HG02852 (cell line): ENCODE data around the gene RNF151.

Experiments
- ATAC-seq: cut with Tn5 transposase; IDR thresholded peaks from one replicate; pipeline ENCODE4 v1.9.1; 2021; ENCODE audit warnings: mild to moderate bottlenecking, moderate library complexity; ENCODE audit not compliant: unreplicated experiment

The RNF151 gene

DNA sequence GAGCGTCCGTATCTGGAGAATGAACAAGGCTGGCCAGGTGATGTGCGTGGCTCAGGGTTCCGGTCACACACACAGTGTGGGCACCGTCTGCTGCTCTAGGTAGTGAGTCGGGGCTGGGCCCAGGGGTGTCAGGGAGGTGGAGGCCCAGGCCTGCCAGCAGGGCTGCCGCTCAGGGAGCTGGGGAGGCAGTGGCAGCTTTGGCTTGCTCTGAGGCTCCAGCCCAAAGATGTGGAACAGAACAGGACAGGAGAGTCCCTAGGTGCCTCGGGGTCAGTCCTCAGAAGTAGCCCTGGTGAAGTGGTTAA lies 9.5 kb downstream of the RNF151 start:
- ATAC-seq: no peak

DNA sequence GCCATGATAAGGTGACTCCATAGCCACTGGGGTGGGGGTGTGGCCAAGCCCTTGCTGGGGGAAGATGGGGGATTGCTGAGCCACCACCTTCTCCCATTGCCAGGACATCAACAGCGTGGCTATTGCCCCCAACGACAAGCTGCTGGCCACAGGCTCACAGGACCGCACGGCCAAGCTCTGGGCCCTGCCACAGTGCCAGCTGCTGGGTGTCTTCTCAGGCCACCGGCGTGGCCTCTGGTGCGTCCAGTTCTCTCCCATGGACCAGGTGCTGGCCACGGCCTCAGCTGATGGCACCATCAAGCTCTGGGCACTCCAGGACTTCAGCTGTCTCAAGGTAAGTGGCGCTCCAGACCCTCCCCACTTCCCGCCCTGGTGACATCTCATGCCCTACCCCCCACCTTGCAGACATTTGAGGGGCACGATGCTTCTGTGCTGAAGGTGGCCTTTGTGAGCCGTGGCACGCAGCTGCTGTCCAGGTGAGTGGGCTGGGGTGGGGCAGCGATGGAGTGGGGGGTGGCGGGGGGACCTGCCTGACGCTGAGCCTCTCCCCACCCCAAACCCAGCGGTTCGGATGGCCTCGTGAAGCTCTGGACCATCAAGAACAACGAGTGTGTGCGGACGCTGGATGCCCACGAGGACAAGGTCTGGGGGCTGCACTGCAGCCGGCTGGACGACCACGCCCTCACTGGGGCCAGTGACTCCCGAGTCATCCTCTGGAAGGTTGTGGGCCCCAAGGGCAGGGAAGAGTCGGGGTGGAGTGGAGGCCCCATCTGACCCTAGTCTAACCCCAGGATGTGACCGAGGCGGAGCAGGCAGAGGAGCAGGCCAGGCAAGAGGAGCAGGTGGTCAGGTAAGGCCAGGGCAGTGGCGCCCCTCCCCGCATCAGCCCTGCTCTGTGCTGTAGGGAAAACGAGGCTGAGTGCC lies 10.6 kb downstream of the RNF151 start:
- ATAC-seq: no peak

DNA sequence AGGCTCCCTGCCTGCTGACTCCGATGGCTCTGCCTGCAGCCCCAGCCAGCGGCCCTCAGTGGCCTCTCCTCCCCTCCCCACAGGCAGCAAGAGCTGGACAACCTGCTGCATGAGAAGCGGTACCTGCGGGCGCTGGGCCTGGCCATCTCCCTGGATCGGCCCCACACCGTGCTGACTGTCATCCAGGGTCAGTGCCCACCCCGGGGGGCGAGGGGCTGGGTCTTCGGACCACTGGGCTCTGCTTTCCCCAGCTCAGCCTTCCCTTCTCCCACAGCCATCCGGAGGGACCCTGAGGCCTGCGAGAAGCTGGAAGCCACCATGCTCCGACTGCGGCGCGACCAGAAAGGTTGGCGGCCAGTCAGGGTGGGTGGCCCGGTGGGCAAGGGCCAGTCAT lies 11.2 kb downstream of the RNF151 start:
- ATAC-seq: no peak

DNA sequence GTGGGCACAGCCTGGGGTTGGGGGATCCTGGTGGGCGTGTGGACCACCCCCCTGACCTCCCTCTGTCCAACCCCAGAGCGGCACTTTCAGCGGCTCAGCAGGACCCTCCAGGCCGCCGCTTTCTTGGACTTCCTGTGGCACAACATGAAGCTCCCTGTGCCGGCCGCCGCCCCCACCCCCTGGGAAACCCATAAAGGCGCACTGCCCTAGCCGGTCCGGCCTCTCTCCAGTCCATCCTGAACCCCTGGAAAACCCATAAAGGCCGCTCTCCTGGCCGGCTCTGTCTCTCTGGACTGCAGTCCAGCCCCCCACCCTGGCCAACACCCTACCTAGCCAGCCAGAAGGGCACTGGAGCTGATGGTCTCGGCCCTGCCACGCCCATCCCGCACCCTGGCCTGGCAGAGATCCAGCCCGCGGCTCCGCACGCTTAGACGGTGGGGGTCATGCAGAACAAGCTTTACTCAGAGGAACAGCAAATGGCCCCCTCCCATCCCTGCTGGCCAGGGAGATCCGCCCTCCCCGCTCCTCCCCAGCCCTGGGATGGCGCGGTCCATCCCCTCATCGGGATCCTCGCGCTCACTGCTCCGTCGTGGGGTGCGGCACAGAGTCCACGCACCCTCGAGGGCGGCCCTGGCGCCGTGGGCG lies 11.9 kb downstream of the RNF151 start:
- ATAC-seq: no peak

DNA sequence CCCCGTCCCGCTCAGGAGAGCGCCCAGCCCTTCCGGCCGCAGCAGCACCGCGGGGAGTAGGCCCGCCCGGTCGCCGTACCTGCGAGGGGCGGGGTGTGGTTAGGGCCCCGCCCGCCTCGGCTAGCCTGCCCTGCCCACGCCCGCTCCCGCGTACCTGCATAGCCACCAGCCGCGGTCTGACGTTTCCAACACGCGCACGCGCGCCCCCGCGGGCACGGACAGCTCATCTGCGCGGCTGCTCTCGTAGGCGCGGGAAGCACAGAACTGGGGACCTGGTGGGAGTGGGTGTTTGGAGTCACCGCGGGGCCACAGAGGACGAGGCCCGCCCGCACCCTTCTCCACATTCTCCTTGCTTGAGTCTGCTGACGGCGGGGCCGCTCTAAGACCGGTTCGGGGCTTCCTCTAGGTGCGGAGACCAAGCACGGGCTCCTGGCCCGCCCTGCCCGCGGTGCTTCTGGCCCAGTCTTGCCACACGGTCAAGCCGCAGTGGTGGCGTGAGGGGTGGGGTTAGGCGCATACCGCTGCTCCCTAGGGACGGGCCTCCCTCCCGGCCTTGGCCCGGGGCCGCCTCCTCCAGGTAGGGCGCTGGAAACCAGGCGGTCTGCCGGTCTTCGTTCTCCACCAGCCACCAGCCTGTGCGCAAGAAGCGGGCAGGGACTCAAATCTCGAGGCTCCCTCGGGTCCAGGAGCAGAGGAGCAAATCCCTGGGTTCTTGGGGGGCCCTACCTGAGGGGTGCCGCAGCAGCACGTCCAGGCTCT lies 12.8 kb downstream of the RNF151 start:
- no peak for ATAC-seq

DNA sequence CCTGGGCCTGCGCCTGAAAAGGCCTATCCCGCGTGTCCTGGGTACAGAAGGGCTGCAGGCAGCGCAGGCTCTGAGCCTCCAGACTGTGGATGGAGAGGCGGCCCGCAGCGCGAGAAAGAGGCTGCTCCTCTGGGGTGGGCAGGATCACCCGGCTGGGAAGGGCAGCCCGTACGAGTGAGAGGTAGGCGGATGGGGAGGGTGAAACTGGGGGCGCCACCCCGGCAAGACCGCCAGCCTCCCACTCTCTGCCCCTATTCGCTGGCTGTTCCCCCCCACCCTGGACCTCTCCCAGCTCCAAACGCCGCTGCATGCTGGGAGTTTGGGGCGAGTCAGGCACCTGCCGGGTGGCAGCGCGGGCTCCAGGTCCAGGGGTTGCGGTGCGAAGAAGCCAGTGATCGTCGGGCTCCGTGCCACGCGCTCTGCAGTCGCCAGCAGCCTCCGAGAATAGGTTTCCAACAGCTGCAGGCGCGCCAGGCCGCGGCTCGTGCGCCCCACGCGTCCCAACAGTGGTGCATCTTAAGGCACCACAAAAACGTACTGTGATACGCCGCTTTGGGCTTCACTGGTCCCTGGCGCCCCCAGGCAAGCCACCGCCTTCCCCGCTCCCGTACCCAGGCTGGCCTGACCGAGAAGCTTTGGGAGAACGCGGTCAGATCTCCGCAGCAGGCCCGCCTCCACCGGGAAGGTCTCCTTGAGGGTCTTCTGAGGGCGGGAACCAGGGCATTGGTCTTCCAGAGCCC lies 13.5 kb downstream of the RNF151 start:
- no peak for ATAC-seq

DNA sequence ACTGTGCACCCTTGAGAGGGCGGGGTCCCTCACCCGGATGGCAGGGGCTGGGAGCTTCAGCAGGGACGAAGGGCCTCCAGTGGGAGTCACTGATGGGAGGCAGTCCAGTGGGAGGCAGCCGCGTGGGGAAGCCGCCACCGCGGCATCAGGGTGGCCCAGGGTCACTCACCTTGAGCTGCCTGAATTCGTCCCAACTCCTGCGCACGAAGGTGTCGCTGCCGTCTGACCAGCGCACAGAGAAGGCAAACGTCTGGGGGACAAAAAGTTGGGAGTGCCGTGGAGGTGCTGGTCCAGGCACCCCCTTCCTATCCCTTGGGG lies 14.1 kb downstream of the RNF151 start:
- no peak for ATAC-seq

DNA sequence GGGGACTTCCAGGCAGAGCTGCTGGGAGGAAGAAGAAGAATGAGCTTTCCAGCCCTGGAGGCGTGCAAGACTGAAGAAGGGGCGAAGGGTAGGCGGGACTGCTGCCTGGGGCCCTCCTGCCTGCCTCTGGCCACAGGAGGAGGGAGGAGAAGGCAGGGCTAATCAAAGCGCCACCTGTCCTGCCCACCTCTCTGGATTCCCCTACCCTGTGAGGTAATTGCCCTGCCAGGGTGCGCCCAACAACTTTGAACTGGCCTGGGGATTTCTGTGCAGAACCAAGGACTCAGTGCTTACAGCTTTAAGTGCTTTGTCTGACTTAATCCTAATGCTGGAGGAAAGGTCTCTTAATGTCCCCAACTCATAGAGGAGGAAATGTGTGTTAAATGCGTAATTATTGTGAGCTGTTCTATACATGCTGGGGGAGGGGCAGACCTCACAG lies 14.8 kb downstream of the RNF151 start, which contains the start of gene NOXO1:
Gene NOXO1 (minus strand): TSS at position 72 of the 439 bp plus-strand sequence. CDS start 290 bp downstream, outside the sequence.
- ATAC-seq: no peak

DNA sequence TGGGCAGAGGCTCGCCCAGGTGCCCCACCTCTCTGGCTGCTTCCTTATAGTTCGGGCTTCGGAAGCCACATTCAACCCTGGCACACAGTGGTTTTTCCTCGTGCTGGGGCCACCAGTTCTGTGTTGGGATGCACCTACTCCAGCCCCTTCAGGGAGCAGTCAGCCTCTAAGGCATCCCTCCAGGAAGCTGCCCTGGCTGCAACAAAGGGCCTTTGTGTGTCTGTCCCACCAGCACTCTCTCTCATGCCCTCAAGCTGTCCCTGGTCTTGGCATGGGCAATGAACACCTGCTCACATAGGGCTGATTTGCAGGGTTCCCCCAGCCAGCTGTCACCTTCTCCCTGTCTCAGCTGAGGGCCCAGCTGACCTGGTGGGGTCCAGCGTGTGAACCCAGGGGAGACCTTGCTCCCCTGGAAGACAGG lies 15.4 kb downstream of the RNF151 start:
- ATAC-seq: no peak

DNA sequence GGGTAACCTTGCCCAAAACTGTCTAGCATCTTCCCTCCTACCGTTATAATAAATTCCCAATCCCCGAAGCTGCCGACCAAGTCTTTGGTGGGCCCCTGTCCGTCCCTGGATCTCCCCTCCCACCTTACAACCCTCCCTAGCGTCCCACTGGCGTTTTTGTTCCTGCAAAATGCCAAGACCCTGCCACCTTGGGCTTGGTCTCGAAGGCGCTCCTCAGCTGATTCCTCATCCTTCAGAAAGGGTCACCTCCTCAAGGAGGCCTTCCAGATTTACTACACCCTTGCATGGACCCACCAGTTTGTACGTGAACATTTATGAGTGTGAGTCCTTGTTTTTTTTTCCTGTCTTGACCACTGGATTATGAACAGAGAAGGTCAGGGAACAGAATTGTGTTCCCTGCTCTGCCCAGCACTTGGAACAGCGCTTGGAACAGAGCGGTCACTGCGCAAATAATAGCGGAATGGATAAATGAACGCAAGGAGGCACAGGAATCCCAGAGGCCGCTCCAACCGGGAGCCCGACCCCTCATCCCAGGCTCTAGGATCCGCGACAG lies 16.4 kb downstream of the RNF151 start:
- no peak for ATAC-seq

DNA sequence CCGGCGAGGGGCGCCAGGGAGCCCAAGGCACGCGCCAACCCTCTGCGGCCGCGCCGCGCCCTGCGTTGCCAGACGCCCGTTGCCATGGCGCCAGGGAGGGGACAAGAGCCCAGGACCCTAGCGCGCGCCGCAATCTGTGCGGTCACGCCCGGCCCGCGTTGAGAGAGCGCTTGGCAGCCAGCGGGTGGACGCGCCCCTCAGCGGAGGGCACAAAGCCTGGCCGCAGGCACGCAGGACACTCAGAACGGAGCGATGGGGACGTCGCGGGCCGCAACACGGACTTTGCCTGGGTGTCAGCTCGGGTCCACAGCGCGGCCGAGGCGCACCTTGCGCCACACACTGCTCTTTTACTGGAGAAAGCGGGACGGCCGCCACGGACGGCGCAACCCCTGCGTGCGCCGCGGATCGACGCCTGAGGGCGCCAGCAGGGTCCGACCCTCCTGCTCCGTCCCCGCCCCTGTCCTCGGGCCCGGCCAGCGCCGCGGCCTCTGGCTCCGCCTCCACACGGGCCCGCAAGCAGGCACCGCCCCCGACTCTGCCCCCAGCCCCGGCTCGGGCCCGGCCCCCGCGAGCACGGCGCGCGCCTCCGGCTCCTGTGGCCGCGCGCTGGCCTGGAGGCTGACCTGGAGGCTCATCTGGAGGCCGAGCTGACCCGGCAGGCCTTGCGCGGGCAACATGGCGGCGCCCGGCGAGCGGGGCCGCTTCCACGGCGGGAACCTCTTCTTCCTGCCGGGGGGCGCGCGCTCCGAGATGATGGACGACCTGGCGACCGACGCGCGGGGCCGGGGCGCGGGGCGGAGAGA lies 17.1 kb downstream of the RNF151 start, which contains the start of gene GFER:
Gene GFER (plus strand): TSS at position 650 of the 803 bp plus-strand sequence. CDS start 26 bp downstream, at position 676.
- peak; percentile 62 for ATAC-seq

DNA sequence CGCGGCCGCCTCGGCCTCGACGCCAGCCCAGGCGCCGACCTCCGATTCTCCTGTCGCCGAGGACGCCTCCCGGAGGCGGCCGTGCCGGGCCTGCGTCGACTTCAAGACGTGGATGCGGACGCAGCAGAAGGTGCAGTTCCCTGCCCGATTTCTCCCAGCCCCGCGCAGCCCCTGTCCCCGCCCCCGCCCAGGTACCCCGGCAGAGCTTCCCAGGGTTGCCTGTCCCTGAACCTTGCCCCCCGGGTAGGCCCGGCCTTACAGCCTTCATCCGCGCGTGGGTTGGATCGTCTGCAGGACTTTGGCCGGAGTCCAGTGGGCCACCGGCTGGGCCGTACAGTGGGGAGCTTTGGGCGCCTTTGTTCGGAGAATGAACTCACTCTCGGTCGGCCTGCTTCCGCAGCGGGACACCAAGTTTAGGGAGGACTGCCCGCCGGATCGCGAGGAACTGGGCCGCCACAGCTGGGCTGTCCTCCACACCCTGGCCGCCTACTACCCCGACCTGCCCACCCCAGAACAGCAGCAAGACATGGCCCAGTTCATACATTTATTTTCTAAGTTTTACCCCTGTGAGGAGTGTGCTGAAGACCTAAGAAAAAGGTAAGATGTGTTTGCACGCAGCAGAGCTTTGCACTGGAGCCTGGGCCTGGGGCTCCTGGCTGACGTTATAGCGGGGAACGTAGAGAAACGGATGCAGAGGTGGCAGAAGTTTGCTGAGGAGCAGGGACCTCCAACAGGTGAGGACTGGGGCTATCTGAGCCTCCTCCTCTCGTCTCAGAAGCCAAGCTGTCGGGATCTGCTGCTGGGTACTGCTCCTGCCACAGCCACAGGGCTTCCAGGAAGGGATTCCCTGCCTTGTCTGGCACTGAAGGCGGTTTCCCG lies 17.9 kb downstream of the RNF151 start:
- ATAC-seq: no peak

DNA sequence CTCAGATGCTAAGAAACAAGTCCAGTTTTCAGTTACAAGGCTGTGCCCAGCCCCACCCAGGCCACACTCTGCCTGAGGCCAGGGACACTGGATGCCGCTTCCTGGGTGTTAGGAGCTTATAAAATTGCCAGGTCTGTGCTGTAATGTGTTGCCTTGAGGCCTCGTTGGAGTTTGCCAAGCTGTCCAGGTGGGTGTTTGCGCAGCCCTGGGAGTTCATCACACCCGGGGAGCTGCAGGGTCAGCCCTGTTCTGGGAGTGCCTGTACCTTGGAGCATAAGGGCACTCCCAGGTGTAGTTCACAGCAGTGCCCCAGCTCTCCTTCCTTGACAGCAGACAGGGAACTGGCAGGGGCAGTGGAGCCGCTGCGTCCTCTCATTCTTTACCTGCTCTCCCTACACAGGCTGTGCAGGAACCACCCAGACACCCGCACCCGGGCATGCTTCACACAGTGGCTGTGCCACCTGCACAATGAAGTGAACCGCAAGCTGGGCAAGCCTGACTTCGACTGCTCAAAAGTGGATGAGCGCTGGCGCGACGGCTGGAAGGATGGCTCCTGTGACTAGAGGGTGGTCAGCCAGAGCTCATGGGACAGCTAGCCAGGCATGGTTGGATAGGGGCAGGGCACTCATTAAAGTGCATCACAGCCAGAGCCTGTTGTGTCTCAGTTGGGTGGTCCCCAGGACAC lies 19.0 kb downstream of the RNF151 start:
- ATAC-seq: no peak

DNA sequence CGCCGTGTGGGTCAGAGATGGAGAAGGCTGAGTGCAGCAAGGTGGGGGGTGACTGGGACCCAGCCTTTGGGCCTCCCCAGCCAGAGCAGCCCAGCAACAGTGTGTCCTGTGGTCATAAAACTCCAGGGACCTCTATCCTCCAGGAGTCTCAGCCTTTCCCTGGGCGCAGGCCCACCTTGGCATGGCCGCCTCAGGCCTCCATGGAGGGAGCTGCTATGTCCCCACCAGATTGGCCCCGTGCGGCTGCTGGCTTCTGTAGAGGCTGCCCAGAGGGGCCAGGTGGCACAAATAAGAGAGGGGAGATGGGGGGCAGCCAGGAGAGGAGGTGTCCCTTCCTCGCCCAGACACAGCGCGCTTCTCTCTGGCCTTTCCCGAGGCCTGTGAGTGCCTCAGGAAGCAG lies 20.5 kb downstream of the RNF151 start:
- ATAC-seq: no peak

DNA sequence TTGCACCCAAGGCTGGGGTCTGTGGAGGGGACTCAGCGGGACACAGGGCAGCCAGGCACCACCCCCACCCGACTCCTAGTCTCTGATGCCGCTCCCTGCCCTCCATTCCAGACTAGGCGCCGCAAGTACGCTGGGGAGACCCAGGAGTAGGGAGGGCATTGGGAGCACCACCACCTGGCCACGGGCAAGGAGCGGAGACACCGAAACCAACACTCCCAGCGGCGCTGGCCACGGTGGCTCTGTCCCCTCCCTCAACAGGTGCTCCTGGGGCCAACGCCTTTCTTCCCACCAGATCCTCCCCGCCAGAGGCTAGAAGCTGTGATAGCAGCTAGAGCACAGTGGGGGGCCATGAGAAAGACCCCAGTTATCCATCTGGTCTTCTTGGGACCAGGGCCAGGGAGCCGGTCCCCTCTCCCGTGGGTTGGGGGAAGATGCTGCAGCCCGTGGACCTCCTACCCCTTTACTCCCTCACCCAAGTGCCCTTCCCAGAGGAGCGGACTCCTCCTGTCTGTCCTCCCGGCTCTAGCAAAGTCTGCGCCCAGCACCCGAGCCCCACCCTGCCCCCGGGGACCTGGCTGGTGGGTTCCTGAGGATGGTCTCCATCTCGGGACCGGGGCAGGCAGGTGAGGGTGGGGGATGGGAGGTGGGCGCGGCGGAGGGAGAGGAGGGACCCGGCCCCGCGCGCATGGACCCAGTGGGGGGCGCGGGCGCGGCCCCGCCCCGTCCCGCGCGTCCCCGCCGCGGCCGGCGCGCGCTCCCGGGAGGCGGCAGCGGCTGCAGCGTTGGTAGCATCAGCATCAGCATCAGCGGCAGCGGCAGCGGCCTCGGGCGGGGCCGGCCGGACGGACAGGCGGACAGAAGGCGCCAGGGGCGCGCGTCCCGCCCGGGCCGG lies 22.8 kb downstream of the RNF151 start, which contains the start of gene SYNGR3:
Gene SYNGR3 (plus strand): TSS at position 762 of the 892 bp plus-strand sequence. CDS start 133 bp downstream, outside the sequence.
- no peak for ATAC-seq

DNA sequence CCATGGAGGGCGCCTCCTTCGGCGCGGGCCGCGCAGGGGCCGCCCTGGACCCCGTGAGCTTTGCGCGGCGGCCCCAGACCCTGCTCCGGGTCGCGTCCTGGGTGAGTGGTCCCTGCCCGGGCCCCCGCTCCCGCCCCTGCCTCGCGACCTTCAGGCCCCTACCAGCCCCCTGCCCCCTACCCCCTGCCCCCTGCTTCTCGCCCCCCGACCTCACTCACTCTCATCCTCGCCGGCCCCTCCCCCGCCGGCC lies 23.4 kb downstream of the RNF151 start:
- ATAC-seq: no peak

DNA sequence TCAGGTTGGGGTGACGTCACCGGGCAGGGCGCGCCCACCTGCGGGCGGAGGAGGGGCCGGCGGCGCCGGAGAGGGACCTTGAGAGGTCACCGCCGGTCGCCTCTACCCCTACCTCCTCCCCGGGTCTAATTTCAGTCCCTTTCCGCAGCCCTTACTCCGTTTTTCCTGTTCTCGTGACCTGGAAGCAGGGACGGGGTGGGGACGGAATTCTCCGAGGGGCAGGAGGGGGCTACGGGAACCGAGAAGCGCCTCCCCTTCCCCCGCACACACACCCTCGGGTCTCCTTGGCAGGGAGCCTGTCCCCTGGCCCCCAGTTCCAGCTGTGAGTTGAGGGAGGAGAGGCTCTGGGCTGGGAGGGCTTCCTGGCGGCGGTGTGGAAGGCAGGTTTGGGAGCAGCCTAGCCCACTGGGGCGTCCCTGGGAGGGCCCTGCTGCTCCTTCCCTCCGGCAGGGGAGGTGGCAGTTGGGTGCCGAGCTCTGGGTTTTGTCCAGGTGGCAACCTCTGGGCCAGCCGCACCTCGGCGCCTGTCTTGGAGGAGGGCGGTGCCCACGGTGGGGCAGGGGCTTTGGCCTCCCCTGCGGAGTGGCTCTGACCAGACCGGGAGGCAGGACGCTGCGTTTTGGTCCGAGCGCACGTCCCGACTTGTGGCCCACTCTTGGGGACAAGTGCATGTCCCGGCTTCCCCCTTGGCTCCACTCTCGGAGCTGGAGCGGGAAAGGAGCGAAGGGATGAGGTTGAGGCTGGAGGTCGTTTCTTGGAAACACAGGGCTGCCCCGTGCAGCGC lies 23.9 kb downstream of the RNF151 start:
- ATAC-seq: no peak
